ENCODE results near the gene HAL.

HAL gene

GRCh38 chr12:96028538-96028937, 32.4 kb upstream of the HAL start:
- TF ChIP-seq, protein P1, sequence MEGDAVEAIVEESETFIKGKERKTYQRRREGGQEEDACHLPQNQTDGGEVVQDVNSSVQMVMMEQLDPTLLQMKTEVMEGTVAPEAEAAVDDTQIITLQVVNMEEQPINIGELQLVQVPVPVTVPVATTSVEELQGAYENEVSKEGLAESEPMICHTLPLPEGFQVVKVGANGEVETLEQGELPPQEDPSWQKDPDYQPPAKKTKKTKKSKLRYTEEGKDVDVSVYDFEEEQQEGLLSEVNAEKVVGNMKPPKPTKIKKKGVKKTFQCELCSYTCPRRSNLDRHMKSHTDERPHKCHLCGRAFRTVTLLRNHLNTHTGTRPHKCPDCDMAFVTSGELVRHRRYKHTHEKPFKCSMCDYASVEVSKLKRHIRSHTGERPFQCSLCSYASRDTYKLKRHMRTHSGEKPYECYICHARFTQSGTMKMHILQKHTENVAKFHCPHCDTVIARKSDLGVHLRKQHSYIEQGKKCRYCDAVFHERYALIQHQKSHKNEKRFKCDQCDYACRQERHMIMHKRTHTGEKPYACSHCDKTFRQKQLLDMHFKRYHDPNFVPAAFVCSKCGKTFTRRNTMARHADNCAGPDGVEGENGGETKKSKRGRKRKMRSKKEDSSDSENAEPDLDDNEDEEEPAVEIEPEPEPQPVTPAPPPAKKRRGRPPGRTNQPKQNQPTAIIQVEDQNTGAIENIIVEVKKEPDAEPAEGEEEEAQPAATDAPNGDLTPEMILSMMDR (IDR thresholded peaks at IDR 0.05; ENCODE audit: insufficient read depth, low read depth, low read length, missing control alignments), result no peak
- H3K4me3 ChIP-seq (ENCODE audit: low read depth, low read length), result no peak overlapping the region
- DNase-seq (ENCODE audit: low read depth), result no peak

- no peak for DNase-seq (ENCODE audit: low read depth)
- TF ChIP-seq, protein P1 (IDR thresholded peaks at IDR 0.05; ENCODE audit: insufficient read depth, low read depth, low read length, missing control alignments), result no peak
- no peak overlapping the region for H3K4me3 ChIP-seq (ENCODE audit: low read depth, low read length)
Measured at GRCh38 chr12:96026331-96026730, 30.2 kb upstream of the HAL start.

DNA sequence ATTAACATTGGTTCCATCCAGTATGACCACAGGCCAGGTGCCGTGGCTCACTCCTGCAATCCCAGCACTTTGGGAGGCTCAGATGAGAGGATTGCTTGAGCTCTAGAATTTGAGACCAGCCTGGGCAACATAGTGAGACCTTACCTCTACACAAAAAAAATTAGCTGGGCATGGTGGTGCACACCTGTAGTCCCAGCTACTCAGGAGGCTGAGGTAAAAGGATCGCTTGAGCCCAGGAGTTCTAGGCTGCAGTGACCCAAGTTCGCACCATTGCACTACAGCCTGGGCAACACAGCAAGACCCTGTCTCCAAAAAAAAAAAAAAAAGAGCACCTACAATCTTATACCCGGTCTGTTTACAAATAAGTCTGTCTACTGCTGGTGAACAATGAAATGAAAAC, 29.4 kb upstream of the HAL start:
- TF ChIP-seq, protein P1 (IDR thresholded peaks at IDR 0.05; ENCODE audit: insufficient read depth, low read depth, low read length, missing control alignments), result no peak
- no peak for DNase-seq (ENCODE audit: low read depth)
- no peak overlapping the region for H3K4me3 ChIP-seq (ENCODE audit: low read depth, low read length)

DNA sequence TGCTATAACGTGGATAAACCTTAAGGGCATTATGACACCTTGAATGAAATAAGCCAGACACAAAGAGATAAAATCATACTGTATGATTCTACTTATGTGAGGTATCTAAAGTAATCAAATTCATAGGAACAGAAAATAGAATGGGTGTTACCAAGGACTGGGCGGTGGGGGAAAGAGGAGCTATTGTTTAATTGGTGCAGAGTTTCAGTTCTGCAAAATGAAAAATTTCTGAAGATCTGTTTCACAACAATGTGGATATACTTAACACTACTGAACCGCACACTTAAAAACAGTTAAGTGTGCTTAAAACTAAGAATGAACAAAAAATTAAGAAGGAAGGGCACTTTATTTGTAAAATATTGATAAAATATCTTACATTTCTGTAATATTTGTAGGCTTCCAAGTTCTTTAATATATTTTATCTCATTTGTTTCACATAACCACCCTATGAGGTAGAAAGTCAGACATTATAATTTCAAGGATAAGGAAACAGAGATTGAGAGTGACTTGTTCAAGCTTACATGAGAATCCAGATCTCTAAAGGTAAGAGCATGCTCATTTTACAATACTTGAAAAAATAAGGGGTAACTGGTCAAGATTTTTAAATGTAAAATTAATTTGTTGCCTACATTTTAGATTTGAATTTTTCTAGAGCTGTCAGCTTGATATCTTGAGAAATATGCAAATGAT, 24.3 kb upstream of the HAL start:
- H3K4me3 ChIP-seq (ENCODE audit: low read depth, low read length), result no peak overlapping the region
- TF ChIP-seq, protein P1 (IDR thresholded peaks at IDR 0.05; ENCODE audit: insufficient read depth, low read depth, low read length, missing control alignments), result no peak
- peak; percentile 50 for DNase-seq (ENCODE audit: low read depth)

DNA sequence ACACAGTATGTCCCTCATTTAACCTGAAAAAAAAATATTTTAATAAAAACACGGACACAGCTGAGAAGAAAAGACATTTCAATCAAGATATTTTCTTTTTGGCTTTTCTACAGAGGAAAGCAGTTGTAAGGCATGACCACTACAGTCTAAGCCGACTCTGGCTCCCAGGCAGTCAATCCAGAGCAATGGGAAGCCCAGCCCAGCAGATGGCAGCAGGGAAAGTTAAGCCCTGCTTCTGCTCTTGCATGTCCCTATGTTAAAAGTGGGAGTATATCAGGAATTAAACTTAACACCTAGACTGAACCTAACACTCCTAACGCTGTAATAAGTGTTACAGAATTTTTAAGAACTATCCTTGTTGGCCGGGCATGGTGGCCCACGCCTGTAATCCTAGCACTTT, 19.5 kb upstream of the HAL start:
- H3K4me3 ChIP-seq (ENCODE audit: low read depth, low read length), result no peak overlapping the region
- TF ChIP-seq, protein P1 (IDR thresholded peaks at IDR 0.05; ENCODE audit: insufficient read depth, low read depth, low read length, missing control alignments), result peak; percentile 5
- no peak for DNase-seq (ENCODE audit: low read depth)

GRCh38 chr12:96014943-96015599, 18.9 kb upstream of the HAL start:
- H3K4me3 ChIP-seq (ENCODE audit: low read depth, low read length), result no peak overlapping the region
- TF ChIP-seq, protein P1 (IDR thresholded peaks at IDR 0.05; ENCODE audit: insufficient read depth, low read depth, low read length, missing control alignments), result no peak
- no peak for DNase-seq (ENCODE audit: low read depth)
